ENCODE measurements around the gene ZNF438.

The ZNF438 gene

DNA sequence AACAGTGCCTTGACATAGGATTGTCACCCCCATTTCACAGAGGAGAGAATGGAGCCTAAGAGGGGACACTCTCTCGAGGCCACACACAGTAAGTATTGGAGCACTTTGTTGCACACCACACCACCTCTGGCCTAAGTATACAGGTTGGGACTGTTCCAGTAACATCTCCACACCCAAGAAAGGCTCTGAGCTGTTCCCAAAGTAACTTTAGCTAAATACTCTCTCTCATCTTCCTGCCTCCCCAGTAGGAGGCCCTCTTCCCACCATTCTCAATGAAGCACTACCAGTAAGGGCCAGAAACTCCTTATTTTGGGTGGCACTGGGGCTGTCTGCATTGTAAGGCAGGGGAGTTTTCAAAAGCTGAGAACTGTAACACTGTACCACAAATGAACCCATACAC, 189.5 kb downstream of the ZNF438 start:
- no peak for FAIRE-seq

DNA sequence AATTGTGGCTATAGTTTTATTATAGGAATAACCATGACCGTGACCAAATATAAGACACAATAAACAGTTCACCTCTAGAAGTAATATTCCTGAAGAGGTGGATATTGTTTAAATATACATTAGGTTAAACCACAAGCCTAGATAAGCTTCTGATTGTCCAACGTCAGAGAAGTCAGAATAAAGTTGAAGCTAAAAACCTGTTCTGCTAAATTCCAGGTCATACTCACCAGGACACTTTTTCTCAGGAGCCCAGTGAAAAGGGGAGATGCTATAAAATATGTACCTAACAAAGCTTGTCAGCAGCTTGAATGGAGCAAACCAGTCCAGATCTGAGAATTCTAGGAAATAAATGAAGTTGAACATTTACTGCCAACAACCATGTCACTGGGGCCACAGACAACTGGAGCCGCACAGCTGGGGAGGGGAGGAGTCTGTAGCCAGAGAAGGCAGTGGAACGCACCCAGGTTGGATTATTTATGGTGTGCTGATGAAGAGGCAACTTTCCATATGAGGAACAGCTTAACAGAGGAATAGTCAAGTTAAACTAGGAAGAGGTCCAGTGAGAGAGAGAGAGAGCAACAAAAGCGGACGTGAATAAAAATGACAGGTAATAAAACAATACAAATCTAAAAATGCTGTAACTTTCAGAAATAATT, 191.1 kb downstream of the ZNF438 start:
- peak; percentile 4 for FAIRE-seq

DNA sequence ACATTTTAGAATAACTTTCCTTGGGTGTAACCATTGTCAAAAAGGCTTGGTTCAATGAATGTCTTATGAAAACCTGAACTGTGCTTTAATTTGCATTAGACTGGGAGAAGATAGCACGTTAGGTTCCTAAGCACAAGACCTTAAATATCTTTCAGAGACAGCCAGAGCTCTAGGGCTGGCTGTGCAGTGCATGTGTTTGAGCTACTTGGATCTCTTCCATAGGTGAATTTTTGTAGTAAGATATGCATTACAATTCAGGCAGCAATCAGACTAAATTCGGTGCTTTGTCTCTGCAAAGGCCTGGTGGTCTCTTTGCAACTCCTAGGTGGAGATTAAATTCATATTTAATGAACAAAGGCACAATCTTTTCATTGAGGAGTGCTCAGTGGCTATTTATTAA, 192.0 kb downstream of the ZNF438 start:
- no peak for FAIRE-seq

DNA sequence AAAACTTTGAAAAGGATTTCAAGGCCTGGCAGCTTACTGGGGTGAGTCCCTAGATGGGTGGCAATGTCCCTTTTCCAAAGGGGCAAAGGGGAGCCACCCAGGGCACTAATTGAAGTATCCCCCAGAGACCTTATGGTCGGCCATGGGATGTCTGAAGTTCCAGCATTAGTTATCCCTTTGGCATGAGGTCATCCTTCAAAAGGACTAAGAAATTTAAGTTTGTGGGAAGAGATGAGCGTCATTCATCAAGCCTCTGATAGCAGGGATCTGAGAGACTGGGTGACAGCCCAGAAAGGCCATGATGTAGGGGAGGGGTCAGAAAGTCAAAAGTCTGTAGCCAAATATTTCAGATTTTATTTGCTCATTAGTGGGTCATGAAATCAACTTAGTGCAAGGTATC, 195.3 kb downstream of the ZNF438 start:
- FAIRE-seq: no peak

DNA sequence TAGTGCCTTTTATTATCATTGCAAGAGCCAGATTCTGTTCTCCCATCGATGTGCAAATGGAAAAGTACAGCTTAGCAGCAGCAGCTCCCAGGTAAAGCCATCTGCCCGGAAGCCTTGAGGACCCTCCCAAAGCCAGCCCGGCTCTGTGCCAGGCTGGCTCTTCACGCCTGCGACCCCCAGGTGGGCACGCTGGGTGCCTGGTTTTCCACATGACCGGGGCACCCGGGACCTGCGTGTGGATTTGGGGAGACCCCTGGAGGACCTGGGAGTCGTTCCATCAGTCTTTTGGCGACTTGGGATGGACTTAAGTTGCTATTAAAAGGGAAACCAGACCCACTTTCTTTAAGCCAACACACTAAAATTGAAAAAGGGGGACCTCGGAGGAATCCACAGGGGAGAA, 196.5 kb downstream of the ZNF438 start:
- FAIRE-seq: no peak

DNA sequence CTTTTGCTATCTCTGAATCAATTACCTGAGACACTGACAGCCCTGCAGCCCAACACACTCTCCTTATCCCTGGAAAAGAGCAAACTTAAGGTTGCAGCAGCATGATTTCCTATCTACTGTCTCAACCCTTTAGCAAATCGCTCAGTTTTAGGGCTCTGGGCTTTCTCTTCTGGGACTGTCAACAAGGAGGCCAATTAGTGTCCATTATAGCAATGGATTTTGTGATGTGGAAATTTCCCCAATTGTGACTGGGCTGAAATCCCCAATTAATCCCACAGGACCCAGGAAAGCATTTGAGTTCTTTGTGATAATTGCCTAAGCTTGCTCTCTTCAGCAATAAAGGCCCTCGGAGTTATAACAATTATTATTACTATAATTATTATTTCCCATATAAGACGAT, 197.0 kb downstream of the ZNF438 start:
- no peak for FAIRE-seq

GRCh38 chr10:30834153-30834552, 197.5 kb downstream of the ZNF438 start:
- FAIRE-seq: no peak

DNA sequence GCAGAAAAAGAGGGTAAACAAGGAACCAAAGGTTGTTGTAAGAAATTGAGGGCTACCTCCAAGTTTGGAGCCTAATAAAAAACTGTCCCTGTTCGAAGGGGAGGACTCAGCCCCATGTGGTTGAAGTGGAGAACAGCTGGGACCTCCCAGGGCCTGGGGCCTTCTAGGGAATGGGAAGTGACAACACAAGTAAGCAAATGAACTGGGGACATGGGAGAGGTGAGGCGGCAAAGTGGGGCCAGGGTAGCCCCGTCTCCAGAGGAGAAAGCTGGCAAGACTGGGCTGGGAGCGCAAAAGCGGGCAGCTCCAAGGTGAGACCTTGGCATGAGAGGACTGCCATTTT, 198.1 kb downstream of the ZNF438 start:
- no peak for FAIRE-seq

- FAIRE-seq: no peak
These were observed 198.7 kb downstream of the ZNF438 start for GRCh38 chr10:30832749-30833627.

DNA sequence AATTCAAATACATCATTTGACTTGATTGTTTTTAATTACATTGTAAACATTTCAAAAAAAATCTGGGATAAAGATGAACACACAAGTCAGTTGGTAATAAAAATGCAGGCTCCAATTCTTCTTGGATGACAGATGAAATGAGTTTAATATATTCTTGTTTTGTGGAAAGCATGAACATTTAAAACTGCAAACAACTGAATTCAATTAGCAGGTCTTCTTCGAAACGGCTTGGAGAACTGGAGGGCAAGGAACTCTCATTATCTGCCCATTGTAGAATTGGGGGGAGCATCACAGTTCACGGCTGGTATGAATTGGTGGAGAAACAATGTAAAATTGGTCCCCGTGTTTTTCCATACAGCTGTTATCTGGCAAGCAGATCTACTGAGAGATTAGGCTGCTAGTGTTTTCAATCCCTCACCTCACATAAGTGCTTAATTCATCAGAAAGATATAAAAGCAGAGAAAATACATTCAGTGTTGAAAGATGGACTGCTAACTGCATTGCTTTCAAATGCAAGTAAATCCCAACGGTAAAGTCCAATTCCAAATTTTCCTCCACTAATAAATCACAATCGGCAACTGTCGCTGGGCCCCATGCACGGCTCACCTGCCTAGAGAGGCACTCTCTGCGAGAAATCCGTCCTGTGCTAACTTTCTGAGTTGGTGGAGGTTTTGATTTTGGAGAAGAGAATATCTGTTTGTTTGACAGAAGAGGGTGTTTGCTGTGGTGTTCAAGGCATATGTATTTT, 199.5 kb downstream of the ZNF438 start:
- FAIRE-seq: peak; percentile 98

DNA sequence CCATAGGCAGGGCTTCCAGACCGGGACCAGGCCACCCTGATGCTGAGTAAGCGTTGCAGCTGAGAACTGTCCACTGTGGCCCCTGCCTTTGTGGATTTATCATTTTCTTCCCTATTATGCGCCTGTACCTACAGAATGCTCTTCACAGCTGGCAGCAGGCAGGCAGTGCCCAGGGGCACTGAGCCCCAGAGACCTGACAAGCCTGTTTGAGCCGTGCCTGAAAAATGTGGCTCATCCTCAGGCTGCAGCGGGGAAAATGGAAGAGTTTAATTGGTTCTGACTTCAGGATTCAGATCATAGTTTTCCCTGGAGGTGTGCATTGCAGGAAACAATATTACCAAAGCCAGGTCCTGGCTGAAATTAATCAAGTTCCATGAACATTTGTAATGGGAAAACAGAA, 200.2 kb downstream of the ZNF438 start:
- no peak for FAIRE-seq

- FAIRE-seq: no peak
These were observed 201.1 kb downstream of the ZNF438 start for GRCh38 chr10:30830315-30831230.

DNA sequence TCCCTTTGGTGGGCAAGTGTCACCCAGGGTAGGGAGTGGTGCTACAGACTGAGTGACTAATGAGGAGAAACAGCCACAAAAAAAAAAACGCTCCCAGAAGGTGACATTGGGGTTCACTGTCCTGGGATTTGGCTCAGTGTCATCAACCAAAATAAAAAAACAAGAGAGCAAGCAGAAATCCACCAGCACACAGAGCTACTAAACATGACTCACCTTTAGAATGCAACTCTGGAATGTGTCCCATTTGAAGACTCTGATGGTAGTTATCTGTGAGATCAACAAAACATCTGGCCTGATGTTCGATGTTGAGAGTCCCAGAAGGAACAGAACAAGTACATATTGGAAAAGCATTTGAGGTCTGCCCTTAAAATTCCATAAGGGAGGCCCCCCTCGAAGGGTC, 201.8 kb downstream of the ZNF438 start:
- peak; percentile 15 for FAIRE-seq

GRCh38 chr10:30828680-30829079, 203.0 kb downstream of the ZNF438 start:
- no peak for FAIRE-seq

- no peak for FAIRE-seq
These were observed 203.5 kb downstream of the ZNF438 start for GRCh38 chr10:30828164-30828563.

- no peak for FAIRE-seq
These were observed 204.0 kb downstream of the ZNF438 start for GRCh38 chr10:30827531-30828120.

- FAIRE-seq: no peak
These were observed 205.0 kb downstream of the ZNF438 start for GRCh38 chr10:30826679-30827078.

- FAIRE-seq: no peak
These were observed 206.2 kb downstream of the ZNF438 start for GRCh38 chr10:30825495-30825894.

DNA sequence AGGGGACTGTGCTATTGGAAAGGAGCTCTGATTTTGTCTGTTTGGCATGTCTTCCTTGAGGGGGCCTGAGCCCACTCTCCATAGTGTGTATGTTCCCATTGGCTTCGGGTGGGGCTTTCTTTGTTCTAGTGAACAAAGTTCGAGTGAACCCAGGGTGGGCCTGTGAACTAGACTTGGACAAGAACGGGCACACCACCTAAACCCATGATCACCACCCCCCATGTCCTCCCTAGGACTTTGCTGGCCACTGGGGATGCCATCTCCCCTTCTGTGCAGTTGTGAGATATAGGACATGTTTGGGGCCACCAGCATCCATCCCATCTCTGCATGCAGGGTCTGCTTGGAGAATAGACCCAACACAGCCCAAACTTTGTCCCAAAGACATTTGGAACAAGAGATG, 206.6 kb downstream of the ZNF438 start:
- FAIRE-seq: no peak

DNA sequence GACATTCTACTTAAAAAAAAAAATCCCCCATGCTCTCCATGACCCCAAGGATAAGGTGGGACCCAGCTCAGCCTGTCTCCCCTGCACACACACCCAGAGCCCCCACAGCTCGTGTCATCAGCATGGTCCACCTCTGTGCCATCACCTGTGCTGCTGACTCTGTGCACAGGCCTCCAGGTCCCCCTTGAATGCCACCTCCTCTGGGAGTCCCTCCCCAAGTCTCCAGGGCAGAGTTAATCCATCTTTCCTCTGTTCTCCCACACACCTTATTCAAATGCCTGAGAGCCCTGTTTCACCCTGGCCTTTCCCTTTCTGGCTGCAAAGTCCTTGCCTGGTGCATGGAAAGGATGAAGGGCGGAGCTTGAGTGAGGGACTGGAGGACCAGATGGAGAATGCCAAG, 208.0 kb downstream of the ZNF438 start:
- FAIRE-seq: no peak

DNA sequence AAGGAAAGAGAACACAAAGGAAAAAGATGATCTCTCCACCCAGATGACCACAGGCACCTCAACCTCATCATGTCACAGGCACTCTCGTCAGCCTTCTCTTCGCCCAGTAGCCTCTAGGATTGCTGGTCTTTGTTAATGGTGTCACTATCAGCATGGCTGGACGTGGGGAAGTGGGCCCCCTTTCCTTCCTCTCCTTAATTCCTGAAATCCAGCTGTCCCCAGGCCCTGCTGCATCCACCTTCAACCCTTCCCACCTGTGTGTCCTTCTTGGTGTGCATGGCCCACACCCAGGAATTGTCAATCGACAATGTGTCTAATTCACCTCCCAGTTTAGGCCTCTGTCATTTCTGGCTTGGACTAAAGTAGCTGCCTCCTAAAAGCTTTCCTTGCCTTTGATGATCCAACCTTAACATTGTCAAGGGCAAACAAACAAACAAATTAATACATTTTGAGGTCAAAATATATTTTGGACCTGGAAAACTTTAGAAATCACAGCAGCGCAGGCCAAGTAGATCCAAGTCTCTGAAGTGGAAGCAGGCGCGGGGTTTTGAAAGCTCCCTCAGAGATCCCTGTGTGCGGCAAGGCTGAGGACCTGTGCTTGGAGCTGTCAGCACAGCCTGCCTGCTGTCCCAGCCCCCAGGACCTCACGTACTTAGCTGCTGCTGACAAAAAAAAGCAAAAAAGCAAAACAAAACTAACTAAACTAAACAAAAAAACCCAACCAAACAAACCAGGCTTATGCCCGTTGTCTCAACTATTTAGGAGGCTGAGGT, 208.8 kb downstream of the ZNF438 start:
- no peak for FAIRE-seq
